Activated naive CD8-positive, alpha-beta T cell treated with anti-CD3 and anti-CD28 coated beads for 36 hours (primary cell): ENCODE data around the gene TTI1. TPM values are rescaled to one million over a fixed set of nuclear protein-coding genes. Genes with fewer than 3 reads are reported as not detected.
A peak's percentile ranks its signal among the peaks of the same experiment; 100 is the strongest.

Experiments
- DNase-seq: peaks from one replicate; pipeline ENCODE4 v3.0.0; 2021
- H3K27ac Mint-ChIP-seq: one replicate; pipeline ENCODE4 v1.8.0; 2022; ENCODE audit warnings: mild to moderate bottlenecking, moderate library complexity, mixed read lengths
- H3K27me3 Mint-ChIP-seq: one replicate; pipeline ENCODE4 v1.8.0; 2022; ENCODE audit warnings: mild to moderate bottlenecking, mixed read lengths
- H3K36me3 Mint-ChIP-seq: one replicate; pipeline ENCODE4 v1.8.0; 2021; ENCODE audit warnings: mild to moderate bottlenecking, mixed read lengths
- H3K4me1 Mint-ChIP-seq: one replicate; pipeline ENCODE4 v1.8.0; 2021; ENCODE audit warnings: mixed read lengths
- H3K4me3 Mint-ChIP-seq: one replicate; pipeline ENCODE4 v1.8.0; 2022; ENCODE audit warnings: mild to moderate bottlenecking, moderate library complexity, mixed read lengths
- H3K9me3 Mint-ChIP-seq: one replicate; pipeline ENCODE4 v1.8.0; 2022; ENCODE audit warnings: mixed read lengths
- total RNA-seq, 2 experiments: library from RNA; stranded (reverse); gene quantifications; one replicate each; pipeline ENCODE4 v1.2.3, GENCODE V29; 2021

Gene TTI1
- total RNA-seq, 2 experiments from 2014 or later: 38.1 to 40.7 TPM

DNA sequence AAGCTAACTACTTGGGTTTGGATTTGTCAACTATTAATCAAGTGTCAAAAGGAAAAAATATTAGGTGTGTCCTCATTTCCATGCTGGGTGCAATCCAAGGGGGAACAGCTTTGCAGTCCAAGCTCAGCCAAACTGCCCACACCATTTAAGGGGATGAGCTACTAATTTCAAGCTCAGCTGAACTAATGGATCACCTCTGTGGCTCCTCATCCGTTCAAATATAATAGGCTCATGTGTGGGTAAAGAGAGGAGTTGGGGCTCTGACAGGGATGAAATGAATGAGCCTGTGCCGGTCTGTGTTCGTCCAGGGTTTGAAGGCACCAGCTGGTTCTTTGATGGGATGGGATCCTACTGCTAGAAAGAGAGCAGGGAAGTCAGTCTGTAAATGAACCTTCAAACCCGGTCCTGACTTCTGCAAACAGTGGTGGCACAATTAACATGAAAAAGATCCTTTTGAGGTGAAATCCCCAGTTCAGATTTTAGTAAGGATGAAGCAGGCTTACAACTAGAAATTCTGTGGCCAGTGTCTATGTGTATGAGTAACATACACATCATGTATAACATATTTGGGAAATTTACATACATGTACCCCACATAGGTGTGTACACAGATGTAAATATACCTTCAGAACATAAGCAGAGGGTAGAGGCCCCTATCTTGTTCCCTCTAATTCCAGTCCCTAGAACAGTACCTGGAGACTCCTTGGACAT lies 41.9 kb downstream of the TTI1 start:
- Mint-ChIP-seq H3K36me3 (peaks cover 22% of the 10 kb centered on the region), H3K4me1 (peaks cover 18% of the 10 kb centered on the region), H3K4me3 (no peak overlapping the region), H3K27ac (no peak overlapping the region), H3K9me3 (no peaks in the 10 kb centered on the region), H3K27me3 (no peaks in the 10 kb centered on the region)
- DNase-seq: no peak

DNA sequence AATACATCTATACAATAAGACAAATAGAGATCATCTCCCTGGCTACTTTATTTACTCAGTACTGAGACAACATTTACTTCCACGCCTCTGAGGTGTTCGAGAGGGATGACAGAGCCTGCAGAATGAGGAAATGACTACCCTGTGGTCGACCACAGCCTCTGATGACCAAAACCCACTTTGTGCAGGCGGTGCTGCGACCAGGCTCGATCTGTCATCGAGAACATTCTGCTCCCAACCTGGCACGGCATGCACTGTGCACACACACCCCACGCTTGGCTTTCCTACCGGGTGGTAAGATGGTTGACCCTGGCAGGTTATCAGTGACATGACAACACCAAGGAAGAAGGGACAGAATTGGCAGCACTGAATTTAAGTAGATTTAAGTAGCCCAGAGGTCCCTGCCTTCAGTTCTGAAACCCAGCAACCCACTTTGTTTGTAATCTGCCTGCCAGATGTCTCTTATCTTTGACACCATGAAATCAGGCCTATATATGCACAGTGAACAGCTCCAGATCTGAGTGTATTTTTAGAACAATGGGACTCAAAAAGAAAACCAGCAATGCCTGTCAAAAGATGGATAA lies 42.6 kb downstream of the TTI1 start:
- Mint-ChIP-seq H3K27me3 (no peaks in the 10 kb centered on the region), H3K9me3 (no peaks in the 10 kb centered on the region), H3K27ac (peak overlapping the region; percentile 66), H3K4me1 (peaks cover 18% of the 10 kb centered on the region), H3K36me3 (peaks cover 22% of the 10 kb centered on the region), H3K4me3 (no peak overlapping the region)
- peak; percentile 58 for DNase-seq

DNA sequence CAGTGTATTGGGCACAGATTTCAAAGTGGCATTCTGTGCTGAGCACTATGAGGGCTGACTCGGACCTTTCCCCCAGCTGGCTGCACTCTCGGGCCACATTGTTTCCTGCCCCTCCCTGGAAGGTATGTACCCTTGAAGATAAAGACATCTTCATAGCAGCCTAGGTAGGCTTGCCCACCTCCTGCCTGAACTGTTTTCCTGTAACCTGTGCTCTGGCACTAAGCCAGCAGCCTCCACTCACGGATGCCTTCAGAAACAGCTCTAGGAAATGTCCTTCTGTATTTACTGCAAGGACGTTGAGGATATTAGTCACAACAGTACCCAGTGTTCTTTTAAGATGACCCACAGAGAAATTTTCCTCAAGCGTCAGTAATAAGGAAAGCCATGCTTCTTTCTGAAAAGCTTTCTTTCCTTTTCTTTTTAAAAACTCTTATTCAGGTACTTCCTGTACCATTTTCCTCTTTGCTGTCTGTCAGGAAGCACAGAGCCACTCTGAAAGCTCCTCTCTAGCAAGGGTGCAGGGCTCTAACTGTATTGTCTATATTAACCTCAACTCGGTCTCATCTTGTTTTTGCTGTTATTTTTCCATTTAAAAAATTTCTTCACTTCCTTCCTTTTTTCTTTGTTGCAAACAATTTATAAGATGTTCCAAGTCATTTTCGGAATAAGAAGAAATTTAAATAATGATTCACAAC lies 43.5 kb downstream of the TTI1 start:
- H3K36me3 Mint-ChIP-seq: peaks cover 22% of the 10 kb centered on the region
- no peak overlapping the region for H3K27ac Mint-ChIP-seq
- no peaks in the 10 kb centered on the region for H3K9me3 Mint-ChIP-seq
- DNase-seq: no peak
- no peak overlapping the region for H3K4me3 Mint-ChIP-seq
- no peaks in the 10 kb centered on the region for H3K27me3 Mint-ChIP-seq
- H3K4me1 Mint-ChIP-seq: peaks cover 18% of the 10 kb centered on the region

DNA sequence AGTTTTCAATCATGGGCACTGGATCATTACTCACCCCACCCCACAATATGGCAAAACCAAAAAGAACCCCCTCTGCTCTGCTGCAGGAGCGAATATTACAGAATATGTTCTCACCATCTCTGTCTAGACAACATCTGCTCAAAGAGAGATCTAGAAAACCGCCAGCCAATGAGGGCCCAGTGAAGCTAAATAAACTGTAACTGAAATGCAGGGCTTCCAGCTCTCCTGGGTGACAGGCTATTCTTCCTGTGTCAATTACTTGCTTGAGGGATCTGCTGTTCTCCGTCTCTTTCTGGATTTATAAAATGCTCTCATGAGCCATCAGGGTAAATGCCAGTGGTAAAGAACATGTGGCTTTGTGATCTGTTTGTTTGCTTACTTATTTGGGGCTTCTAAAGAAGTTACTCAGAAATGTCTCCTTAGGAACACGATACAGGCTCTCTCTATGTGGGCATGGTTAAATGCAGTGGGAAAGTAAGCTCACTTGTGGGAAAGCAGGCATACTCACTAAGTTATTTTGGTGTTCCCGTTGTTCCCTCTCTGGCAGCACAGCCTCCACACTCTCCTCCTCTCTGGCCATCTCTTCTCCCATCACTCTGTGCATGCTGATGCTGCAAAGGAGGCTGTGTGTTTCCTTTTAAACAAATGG lies 44.8 kb downstream of the TTI1 start:
- Mint-ChIP-seq H3K27ac (no peak overlapping the region), H3K36me3 (peaks cover 23% of the 10 kb centered on the region), H3K27me3 (no peaks in the 10 kb centered on the region), H3K4me1 (peaks cover 18% of the 10 kb centered on the region), H3K9me3 (no peaks in the 10 kb centered on the region), H3K4me3 (no peak overlapping the region)
- DNase-seq: no peak

DNA sequence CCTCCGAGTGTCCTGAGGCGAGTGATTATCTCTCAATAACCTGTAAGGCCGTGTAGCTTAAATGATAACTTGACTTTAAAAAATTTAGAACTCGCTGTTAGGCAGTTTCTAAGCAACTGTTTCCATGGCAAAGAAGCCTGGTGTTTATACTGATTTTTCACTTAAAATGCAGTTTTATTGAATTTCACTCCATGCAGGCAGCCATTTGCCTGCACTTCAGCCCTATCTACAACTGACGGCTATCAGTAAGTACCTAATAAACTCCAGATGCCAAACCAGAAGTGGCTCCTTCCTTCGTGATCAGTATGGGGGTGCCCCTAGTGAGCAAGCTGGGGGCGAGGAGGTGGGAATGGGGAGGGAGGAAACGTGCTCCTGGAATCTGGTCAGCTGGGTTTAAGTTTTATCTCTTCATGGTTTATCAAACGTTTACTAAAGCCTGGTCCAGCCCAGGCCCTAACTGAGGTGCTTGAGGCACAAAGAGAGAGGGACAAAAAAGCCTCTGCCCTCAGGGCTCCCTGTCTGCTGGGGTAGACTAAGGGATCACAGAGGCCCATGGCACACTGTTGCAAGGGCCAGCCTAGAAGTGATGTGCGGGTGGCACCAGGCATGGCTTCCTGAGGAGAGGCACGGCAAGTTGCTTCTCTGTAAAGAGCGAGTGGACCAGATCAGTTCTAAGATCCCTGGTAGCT lies 45.5 kb downstream of the TTI1 start:
- Mint-ChIP-seq H3K9me3 (no peaks in the 10 kb centered on the region), H3K36me3 (peaks cover 27% of the 10 kb centered on the region), H3K4me3 (no peak overlapping the region), H3K27me3 (no peaks in the 10 kb centered on the region), H3K27ac (no peak overlapping the region), H3K4me1 (peaks cover 18% of the 10 kb centered on the region)
- DNase-seq: no peak

DNA sequence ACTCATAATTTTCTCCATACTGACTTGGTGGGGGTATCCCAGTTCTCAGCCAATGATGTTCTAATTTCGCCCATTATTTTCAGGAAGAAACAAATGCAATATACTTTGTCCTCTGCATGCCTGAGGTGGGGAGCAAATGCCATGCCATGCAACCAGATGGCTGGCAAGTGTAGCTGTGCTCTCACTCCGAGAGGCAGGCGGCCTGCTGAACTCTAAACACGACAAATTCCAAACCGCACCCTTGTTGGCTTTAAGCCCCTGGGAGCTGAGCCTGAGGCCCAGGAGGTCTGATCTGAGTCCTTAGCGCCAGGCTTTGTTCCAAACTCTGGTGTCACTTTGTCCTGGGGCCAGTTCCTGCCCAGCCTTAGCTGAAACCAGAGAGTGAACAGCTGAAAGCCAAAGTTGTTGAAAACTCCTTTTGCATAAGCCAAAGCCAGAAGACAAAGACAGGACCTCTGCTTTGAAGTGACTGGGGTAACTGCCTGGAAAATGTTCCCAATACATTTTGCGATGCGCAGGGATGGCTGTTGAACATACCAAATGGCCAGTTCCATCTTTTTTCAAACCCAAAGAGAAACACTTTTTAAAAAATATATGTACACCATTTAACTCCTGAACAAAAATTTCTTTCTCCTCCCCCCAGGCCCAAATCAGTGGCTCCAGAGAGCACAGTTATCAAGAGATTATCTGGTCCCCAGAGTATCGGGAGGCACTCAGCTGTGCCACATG lies 46.2 kb downstream of the TTI1 start:
- Mint-ChIP-seq H3K4me1 (peaks cover 18% of the 10 kb centered on the region), H3K27ac (no peak overlapping the region), H3K4me3 (no peak overlapping the region), H3K36me3 (peaks cover 31% of the 10 kb centered on the region), H3K27me3 (no peaks in the 10 kb centered on the region), H3K9me3 (no peaks in the 10 kb centered on the region)
- DNase-seq: no peak

DNA sequence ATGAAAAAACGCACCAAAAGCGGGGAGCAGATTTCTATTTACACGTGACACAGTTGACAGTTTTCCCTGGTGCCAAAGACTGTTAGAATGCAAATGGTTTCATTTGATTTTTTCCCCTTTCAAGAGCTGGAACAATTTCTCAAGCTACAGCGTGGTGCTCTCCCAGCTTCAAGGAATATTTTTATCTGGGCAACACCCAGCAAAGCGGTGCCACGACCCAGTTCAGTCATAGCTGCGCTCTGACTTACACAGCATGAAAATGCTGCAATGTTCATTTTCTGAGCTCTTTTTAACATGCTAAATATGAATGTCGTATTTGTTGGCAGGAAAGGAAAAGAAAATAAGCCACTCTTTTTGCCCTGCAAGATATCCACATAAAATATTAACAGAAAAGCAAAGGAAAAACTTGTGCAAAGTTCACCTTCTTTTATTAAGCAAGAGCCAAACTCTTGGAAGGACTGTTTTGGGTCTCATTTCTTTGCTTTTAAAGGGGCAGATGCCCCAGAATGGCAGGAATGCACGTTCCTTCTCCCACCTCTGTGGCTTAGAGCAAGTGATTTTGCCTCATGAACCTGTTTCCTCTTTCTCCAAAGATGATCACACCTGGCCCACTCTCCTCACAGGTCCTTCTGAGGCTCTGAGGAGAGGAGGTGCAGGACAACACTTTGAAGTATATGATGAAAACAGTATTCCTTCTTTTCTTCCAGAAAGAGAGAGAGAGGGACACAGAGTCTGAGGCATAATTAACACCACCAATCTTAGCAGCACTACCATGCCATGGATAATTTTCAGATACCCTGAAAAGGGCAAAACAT lies 47.0 kb downstream of the TTI1 start:
- Mint-ChIP-seq H3K4me1 (peaks cover 12% of the 10 kb centered on the region), H3K4me3 (no peak overlapping the region), H3K9me3 (no peaks in the 10 kb centered on the region), H3K27me3 (no peaks in the 10 kb centered on the region), H3K36me3 (peaks cover 31% of the 10 kb centered on the region), H3K27ac (no peak overlapping the region)
- no peak for DNase-seq

DNA sequence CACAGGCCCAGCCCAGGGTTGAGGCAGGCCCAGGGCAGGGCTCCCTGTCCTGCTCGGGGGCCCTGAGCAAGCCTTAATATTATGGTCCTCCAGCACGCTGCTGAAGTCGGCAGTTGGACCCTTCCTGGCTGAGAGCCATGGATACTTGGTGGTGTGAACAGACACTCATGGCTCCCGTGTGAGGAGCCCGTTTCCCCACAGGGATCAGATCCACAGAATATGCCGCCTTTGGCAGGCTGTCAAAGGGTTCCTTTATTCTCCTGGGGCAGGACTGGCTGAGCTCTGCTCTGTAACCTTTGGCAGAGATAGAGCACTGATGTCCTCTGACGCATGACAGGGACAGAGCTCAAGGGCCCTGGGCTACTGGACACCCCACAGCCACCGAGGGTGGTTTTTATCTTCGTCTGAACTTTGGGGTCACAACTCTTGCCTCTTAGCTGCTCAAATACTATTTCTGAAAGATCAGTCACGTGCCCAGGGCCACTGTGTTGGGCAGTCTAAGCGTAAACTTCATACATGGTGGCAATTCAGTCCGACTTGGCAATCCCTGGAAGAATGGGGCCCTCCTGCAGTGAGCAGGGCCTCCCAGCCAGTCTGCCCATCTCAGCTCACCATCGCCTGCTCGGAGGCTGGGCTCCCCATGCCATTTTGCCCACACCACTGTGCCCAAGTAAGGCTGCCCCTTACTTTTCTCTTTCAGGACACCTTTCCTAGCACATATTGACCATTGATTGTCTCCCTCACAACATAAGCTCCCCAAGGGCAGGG lies 49.1 kb downstream of the TTI1 start:
- H3K9me3 Mint-ChIP-seq: no peaks in the 10 kb centered on the region

DNA sequence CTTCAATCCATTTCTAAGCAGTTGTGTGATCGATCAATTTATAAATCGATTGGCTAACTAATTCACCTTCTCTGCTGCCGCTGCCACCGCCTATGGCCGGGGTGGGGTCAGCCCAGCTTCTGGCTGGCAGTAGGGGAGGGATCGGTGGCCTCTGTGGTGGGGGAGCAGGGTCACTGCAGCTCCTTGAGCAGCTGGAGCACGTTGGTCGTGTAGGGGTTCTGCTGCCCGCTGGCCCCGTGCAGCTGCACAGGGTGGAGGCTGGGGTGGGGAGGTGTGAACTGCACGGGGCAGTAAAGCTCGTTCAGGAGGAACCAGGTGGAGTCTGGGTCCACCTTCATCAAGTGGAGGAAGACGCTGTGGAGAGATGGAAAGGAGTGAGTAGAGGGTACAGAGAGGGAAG lies 50.0 kb downstream of the TTI1 start:
- Mint-ChIP-seq H3K4me3 (no peak overlapping the region), H3K9me3 (no peaks in the 10 kb centered on the region), H3K36me3 (peaks cover 21% of the 10 kb centered on the region), H3K27me3 (no peaks in the 10 kb centered on the region), H3K4me1 (no peaks in the 10 kb centered on the region), H3K27ac (no peak overlapping the region)
- no peak for DNase-seq

More for the DNA sequence above, 49.1 kb downstream of the TTI1 start:
- Mint-ChIP-seq H3K27me3 (no peaks in the 10 kb centered on the region), H3K4me3 (no peak overlapping the region), H3K27ac (no peak overlapping the region), H3K36me3 (peaks cover 27% of the 10 kb centered on the region), H3K4me1 (no peaks in the 10 kb centered on the region)
- DNase-seq: no peak

DNA sequence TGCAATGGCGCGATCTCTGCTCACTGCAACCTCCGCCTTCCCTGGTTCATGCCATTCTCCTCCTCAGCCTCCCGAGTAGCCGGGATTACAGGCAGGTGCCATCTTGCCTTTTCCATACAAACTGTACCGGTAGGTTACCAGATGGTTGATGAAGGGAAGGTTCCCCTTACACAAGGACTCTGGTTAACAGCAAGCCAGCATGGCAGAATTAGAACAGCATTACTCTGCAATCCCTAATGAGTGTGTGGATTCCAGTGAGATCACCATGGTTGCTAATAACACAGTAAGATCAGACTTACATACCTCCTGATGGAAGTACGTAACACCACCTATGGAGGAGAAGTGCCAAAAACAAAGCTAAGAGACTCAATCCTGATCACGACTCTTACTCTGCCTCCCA lies 51.7 kb downstream of the TTI1 start:
- peaks cover 21% of the 10 kb centered on the region for H3K36me3 Mint-ChIP-seq
- no peak overlapping the region for H3K27ac Mint-ChIP-seq
- DNase-seq: no peak

DNA sequence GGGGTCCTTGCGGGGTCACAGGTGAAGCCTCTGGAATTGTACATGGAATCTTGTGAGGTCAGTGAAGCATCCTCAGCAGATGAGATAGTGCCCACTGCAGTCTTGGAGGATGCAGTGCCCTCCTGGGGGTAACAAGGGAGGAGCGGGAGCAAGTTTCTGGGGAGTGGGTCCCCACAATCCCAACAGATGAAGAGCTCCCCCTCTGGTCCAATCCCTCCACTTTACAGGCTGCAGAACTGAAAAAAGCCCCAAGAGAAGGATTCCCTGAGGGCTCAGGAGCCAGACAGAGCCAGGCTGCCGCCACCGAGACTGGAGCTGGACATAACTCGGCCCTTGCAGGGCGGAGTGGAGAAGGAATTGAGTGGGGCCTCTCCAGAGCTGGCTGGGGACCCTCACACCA lies 52.4 kb downstream of the TTI1 start:
- Mint-ChIP-seq H3K9me3 (no peaks in the 10 kb centered on the region), H3K27ac (no peak overlapping the region), H3K4me1 (peaks cover 12% of the 10 kb centered on the region), H3K27me3 (no peaks in the 10 kb centered on the region), H3K36me3 (peaks cover 21% of the 10 kb centered on the region), H3K4me3 (no peak overlapping the region)
- no peak for DNase-seq

More for the DNA sequence above, 51.7 kb downstream of the TTI1 start:
- no peaks in the 10 kb centered on the region for H3K27me3 Mint-ChIP-seq
- H3K4me3 Mint-ChIP-seq: no peak overlapping the region
- no peaks in the 10 kb centered on the region for H3K9me3 Mint-ChIP-seq
- peaks cover 12% of the 10 kb centered on the region for H3K4me1 Mint-ChIP-seq

DNA sequence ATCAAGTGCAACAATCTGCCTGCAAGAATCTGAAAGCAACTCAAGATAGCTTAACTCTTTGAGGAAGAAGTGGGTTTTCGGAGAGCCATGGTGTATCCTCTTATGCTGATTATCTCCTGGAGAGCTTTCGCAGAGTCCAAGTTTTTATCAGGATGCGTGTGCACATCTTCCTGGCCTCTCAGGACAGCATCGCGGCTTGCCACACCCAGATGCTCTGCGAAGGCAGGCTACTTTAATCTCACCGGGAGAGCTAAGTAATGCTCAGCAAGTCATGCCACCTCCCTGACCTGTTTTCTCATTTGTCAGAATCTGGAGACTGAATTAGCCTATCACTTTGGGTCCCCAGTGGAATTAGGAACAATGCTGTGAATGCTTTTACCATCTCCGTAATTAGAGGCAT lies 52.9 kb downstream of the TTI1 start:
- no peaks in the 10 kb centered on the region for H3K27me3 Mint-ChIP-seq
- no peak for DNase-seq
- H3K4me3 Mint-ChIP-seq: no peak overlapping the region
- H3K36me3 Mint-ChIP-seq: peaks cover 21% of the 10 kb centered on the region
- H3K4me1 Mint-ChIP-seq: peaks cover 12% of the 10 kb centered on the region
- H3K27ac Mint-ChIP-seq: no peak overlapping the region
- H3K9me3 Mint-ChIP-seq: no peaks in the 10 kb centered on the region
